Liver (tissue), 9 donors: ENCODE measurements around the gene NDST1. TPM values are rescaled to one million over a fixed set of nuclear protein-coding genes. Genes with fewer than 3 reads are reported as not detected.

Experiments
- DNase-seq: peaks from one replicate; pipeline ENCODE4 v3.0.0-alpha.2; 2017; ENCODE audit warnings: low spot score
- H3K27ac ChIP-seq, 2 donors: one replicate each; pipeline ENCODE4 v1.7.0; 2013; ENCODE audit warnings: inconsistent platforms in 2 of 2, low read length in 2 of 2, control low read depth in 1 of 2, low read depth in 1 of 2, mild to moderate bottlenecking in 1 of 2
- H3K27me3 ChIP-seq, 4 donors: one replicate each; pipeline versions ENCODE4 v1.6.1 to v1.7.0; 2013; ENCODE audit warnings: low read length in 3 of 4, inconsistent platforms in 1 of 4, mild to moderate bottlenecking in 1 of 4, moderate library complexity in 1 of 4; ENCODE audit not compliant: control insufficient read depth in 4 of 4, insufficient read depth in 4 of 4
- H3K36me3 ChIP-seq, 4 donors: one replicate each; pipeline versions ENCODE4 v1.6.1 to v1.7.0; 2013; ENCODE audit warnings: low read length in 3 of 4, mild to moderate bottlenecking in 3 of 4, low read depth in 1 of 4, moderate library complexity in 1 of 4; ENCODE audit not compliant: control insufficient read depth in 4 of 4, insufficient read depth in 3 of 4
- H3K4me1 ChIP-seq, 4 donors: one replicate each; pipeline versions ENCODE4 v1.6.1 to v1.7.0; 2013; ENCODE audit warnings: low read length in 3 of 4, mild to moderate bottlenecking in 3 of 4, moderate library complexity in 1 of 4; ENCODE audit not compliant: control insufficient read depth in 4 of 4, insufficient read depth in 4 of 4
- H3K4me3 ChIP-seq, 3 donors: one replicate each; pipeline versions ENCODE4 v1.6.1 to v1.7.0; 2013; ENCODE audit warnings: low read length in 3 of 3, control low read depth in 1 of 3, low read depth in 1 of 3, mild to moderate bottlenecking in 1 of 3
- H3K9ac ChIP-seq, 2 donors: one replicate each; pipeline ENCODE4 v1.7.0; 2013; ENCODE audit warnings: low read length in 2 of 2, mild to moderate bottlenecking in 2 of 2, moderate library complexity in 2 of 2, control low read depth in 1 of 2, low read depth in 1 of 2
- H3K9me3 ChIP-seq, 4 donors: one replicate each; pipeline versions ENCODE4 v1.6.1 to v1.7.0; 2013; ENCODE audit warnings: low read length in 3 of 4; ENCODE audit not compliant: control insufficient read depth in 4 of 4
- ATF3 ChIP-seq: IDR thresholded peaks from 2 replicates; pipeline ENCODE4 v1.6.1; 2016; ENCODE audit warnings: antibody characterized with exemption
- EGR1 ChIP-seq, 2 donors: IDR thresholded peaks; 2 replicates each; pipeline ENCODE4 v1.6.1; 2016 to 2018; ENCODE audit warnings: antibody characterized with exemption in 2 of 2, low read depth in 2 of 2
- FOXA1 ChIP-seq: IDR thresholded peaks from 2 replicates; pipeline ENCODE4 v1.6.1; 2016; ENCODE audit warnings: antibody characterized with exemption
- FOXA2 ChIP-seq: IDR thresholded peaks from 2 replicates; pipeline ENCODE4 v1.6.1; 2016; ENCODE audit warnings: antibody characterized with exemption
- GABPA ChIP-seq, 2 donors: IDR thresholded peaks in 1 of 2; conservative IDR thresholded peaks in 1 of 2; 2 replicates each; pipeline ENCODE4 v1.6.1; 2016; ENCODE audit warnings: antibody characterized with exemption in 2 of 2, mild to moderate bottlenecking in 1 of 2, moderate library complexity in 1 of 2
- HNF4A ChIP-seq, 2 donors: conservative IDR thresholded peaks; 2 replicates each; pipeline ENCODE4 v1.6.1; 2016; ENCODE audit warnings: antibody characterized with exemption in 2 of 2, mild to moderate bottlenecking in 2 of 2
- HNF4G ChIP-seq: IDR thresholded peaks from 2 replicates; pipeline ENCODE4 v1.6.1; 2016; ENCODE audit warnings: antibody characterized with exemption
- JUND ChIP-seq, 2 donors: IDR thresholded peaks; 2 replicates each; pipeline ENCODE4 v1.6.1; 2016; ENCODE audit warnings: antibody characterized with exemption in 2 of 2
- MAX ChIP-seq: IDR thresholded peaks from 2 replicates; pipeline ENCODE4 v1.6.1; 2016; ENCODE audit warnings: antibody characterized with exemption
- RAD21 ChIP-seq, 2 donors: IDR thresholded peaks; 2 replicates each; pipeline ENCODE4 v1.6.1; 2016; ENCODE audit warnings: antibody characterized with exemption in 2 of 2, mild to moderate bottlenecking in 2 of 2
- REST ChIP-seq: IDR thresholded peaks from 2 replicates; pipeline ENCODE4 v1.6.1; 2016; ENCODE audit warnings: antibody characterized with exemption, mild to moderate bottlenecking
- RXRA ChIP-seq, 2 donors: IDR thresholded peaks; 2 replicates each; pipeline ENCODE4 v1.6.1; 2017 to 2018; ENCODE audit warnings: antibody characterized with exemption in 2 of 2, mild to moderate bottlenecking in 1 of 2
- SP1 ChIP-seq: IDR thresholded peaks from 2 replicates; pipeline ENCODE4 v1.6.1; 2018; ENCODE audit warnings: antibody characterized with exemption, mild to moderate bottlenecking
- YY1 ChIP-seq: IDR thresholded peaks from 2 replicates; pipeline ENCODE4 v1.6.1; 2016; ENCODE audit warnings: antibody characterized with exemption, mild to moderate bottlenecking
- WGBS: extraction: QIAGEN DNeasy Blood & Tissue Kit; methylation state at CpG from one replicate; pipeline ENCODE4 v1.1.7; 2013; 5-methylcytosine and 5-hydroxymethylcytosine counted together
- polyA plus RNA-seq, 2 donors: library from polyadenylated mRNA; stranded (reverse) in 1 of 2; unstranded in 1 of 2; fragments of 200-250 nt in 1 of 2; fragments of >200 nt in 1 of 2; fragmentation: Nextera tagmentation in 1 of 2; extraction: Ambion mirVana in 1 of 2; gene quantifications; one replicate each; pipeline versions ENCODE4 v1.2.1 to v1.2.3, GENCODE V29; 2013 to 2015
- total RNA-seq, 2 donors: library from RNA; depleted of rRNA; stranded (reverse); fragments of >200 nt; gene quantifications; one replicate each; pipeline ENCODE4 v1.2.3, GENCODE V29; 2014
- donor health status: healthy.
- donor health status: healthy.
- donor health status: healthy.
- donor health status: healthy.
- donor health status: healthy.

NDST1 gene
- total and polyA plus RNA-seq, 4 donors = 10.3 to 103 (median 39.0) TPM

GRCh38 chr5:150529555-150529954, 21.6 kb downstream of the NDST1 start:
- peak overlapping the region in 1 of 2 donors; percentile 1 for H3K9ac ChIP-seq
- DNase-seq = no peak
- H3K4me1 ChIP-seq = peaks cover 16 to 60% (median 30%) of the 10 kb centered on the region in 4 donors
- WGBS = 68% methylated on average over 4 of the region's 4 CpGs
- H3K36me3 ChIP-seq = peaks cover 13 to 47% (median 33%) of the 10 kb centered on the region in 4 donors
- H3K9me3 ChIP-seq = no peaks in the 10 kb centered on the region
- no peak overlapping the region for H3K4me3 ChIP-seq
- peak overlapping the region in 1 of 2 donors; percentile 48 for H3K27ac ChIP-seq
- TF ChIP-seq HNF4A (conservative IDR thresholded peaks at IDR 0.05) (no peak), YY1 (no peak), RAD21 (IDR thresholded peaks at IDR 0.05) (no peak), MAX (no peak), EGR1 (IDR thresholded peaks at IDR 0.05; ENCODE audit: low read depth in 2 of 2) (no peak), REST (no peak), RXRA (IDR thresholded peaks at IDR 0.05) (no peak), HNF4G (no peak), FOXA2 (no peak), GABPA (IDR thresholded peaks at IDR 0.05 in 1 of 2, conservative IDR thresholded peaks at IDR 0.05 in 1 of 2) (no peak), JUND (IDR thresholded peaks at IDR 0.05) (no peak), FOXA1 (no peak), ATF3 (no peak)
- H3K27me3 ChIP-seq = no peaks in the 10 kb centered on the region

- H3K4me1 ChIP-seq = peaks cover 9 to 57% (median 24%) of the 10 kb centered on the region in 4 donors
- WGBS = 86% methylated on average over 3 of the region's 3 CpGs
- no peak overlapping the region for H3K9ac ChIP-seq
- no peak for TF ChIP-seq MAX
- no peak for TF ChIP-seq YY1
- no peak for TF ChIP-seq SP1
- no peak overlapping the region for H3K4me3 ChIP-seq
- H3K27ac ChIP-seq = no peak overlapping the region
- no peaks in the 10 kb centered on the region for H3K9me3 ChIP-seq
- no peak for DNase-seq
- H3K36me3 ChIP-seq = peaks cover 20 to 54% (median 42%) of the 10 kb centered on the region in 4 donors
- H3K27me3 ChIP-seq = no peaks in the 10 kb centered on the region
Measured at GRCh38 chr5:150530423-150530822, 22.5 kb downstream of the NDST1 start.

GRCh38 chr5:150530951-150531588, 23.1 kb downstream of the NDST1 start:
- Histone ChIP-seq H3K27ac (no peak overlapping the region), H3K27me3 (no peaks in the 10 kb centered on the region), H3K9me3 (no peaks in the 10 kb centered on the region), H3K4me3 (no peak overlapping the region), H3K4me1 (peaks cover 6 to 56% (median 23%) of the 10 kb centered on the region in 4 donors), H3K9ac (no peak overlapping the region), H3K36me3 (peaks cover 25 to 61% (median 47%) of the 10 kb centered on the region in 4 donors)
- TF ChIP-seq SP1 (no peak), RAD21 (IDR thresholded peaks at IDR 0.05) (no peak), RXRA (IDR thresholded peaks at IDR 0.05) (no peak), FOXA1 (no peak)
- DNase-seq = no peak
- 94% methylated on average over 9 of the region's 9 CpGs for WGBS
